Measurements from ENCODE around the gene CCDC57.

DNA sequence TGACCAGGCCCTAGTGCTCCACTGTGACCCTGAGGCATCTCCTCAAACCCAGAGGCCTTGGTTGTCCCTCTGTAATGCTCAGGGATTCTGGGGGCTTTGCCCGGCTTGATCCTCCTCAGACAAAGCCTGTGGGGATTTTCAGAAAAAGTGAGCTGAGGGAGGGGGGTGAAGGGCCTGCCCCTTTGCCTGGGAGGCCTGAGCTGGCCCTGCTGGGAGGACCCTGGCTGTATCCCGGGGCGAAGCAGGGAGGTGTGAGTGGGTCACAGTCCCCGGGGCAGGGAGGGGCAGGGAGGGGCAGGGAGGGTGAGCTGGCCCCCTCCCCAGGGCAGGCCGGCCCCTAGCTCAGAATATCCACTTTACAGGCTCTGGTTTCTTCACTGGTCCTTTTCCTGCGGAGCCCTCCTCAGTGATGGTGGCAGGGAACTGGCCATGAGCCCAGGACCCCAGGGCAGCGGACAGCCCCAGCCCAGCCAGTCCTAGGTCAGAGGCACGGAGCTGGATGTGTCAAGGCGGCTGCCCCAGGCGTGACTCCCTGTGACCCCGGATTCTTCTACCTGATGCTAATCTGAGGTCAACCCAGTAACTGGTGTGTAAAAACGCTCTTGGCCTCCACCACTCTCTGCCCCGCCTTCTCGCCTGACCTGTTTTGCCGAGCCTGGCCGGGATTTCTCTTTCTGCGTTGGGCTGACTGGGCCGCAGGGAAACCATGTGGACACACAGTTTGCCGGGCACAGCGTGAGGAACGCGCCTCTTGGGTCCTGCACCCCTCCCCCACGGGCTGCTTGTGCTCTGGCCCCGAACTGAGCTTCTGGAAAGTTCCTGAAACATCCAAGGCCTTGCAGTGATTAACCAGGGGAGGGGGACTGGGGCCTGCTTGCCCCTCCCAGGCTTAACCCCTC, 108.8 kb downstream of the CCDC57 start:
- TF ChIP-seq, protein P1, sequence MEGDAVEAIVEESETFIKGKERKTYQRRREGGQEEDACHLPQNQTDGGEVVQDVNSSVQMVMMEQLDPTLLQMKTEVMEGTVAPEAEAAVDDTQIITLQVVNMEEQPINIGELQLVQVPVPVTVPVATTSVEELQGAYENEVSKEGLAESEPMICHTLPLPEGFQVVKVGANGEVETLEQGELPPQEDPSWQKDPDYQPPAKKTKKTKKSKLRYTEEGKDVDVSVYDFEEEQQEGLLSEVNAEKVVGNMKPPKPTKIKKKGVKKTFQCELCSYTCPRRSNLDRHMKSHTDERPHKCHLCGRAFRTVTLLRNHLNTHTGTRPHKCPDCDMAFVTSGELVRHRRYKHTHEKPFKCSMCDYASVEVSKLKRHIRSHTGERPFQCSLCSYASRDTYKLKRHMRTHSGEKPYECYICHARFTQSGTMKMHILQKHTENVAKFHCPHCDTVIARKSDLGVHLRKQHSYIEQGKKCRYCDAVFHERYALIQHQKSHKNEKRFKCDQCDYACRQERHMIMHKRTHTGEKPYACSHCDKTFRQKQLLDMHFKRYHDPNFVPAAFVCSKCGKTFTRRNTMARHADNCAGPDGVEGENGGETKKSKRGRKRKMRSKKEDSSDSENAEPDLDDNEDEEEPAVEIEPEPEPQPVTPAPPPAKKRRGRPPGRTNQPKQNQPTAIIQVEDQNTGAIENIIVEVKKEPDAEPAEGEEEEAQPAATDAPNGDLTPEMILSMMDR (IDR thresholded peaks at IDR 0.05), result no peak
- no peak for TF ChIP-seq EZH2 (IDR thresholded peaks at IDR 0.05)
